HepG2 (cell line): ENCODE data around the gene HSD17B8. TPM values are rescaled to one million over a fixed set of nuclear protein-coding genes. Genes with fewer than 3 reads are reported as not detected.

ENCODE experiments used
- AGO2 ChIP-seq: fragments of 200-400 bp; formaldehyde crosslinking; optimal IDR thresholded peaks from 2 replicates; pipeline ENCODE3; 2017; ENCODE audit warnings: mild to moderate bottlenecking, low read depth, low read length, moderate library complexity
- AHR ChIP-seq: IDR thresholded peaks from 2 replicates; pipeline ENCODE4 v1.6.1; 2018; ENCODE audit warnings: missing genetic modification reagents, missing compliant biosample characterization
- CAMTA2 ChIP-seq: sonication (generic); formaldehyde crosslinking; IDR thresholded peaks from 2 replicates; pipeline ENCODE4 v1.4.0; 2020; ENCODE audit warnings: mild to moderate bottlenecking, missing genetic modification reagents, borderline replicate concordance
- HOXA7 ChIP-seq: sonication (generic); formaldehyde crosslinking; IDR thresholded peaks from 2 replicates; pipeline ENCODE4 v1.8.1; 2022; ENCODE audit warnings: mild to moderate bottlenecking, missing genetic modification reagents, moderate library complexity
- IKZF5 ChIP-seq: IDR thresholded peaks from 2 replicates; pipeline ENCODE4 v1.6.1; 2018; ENCODE audit warnings: missing genetic modification reagents, mild to moderate bottlenecking, missing compliant biosample characterization
- MIXL1 ChIP-seq: IDR thresholded peaks from 2 replicates; pipeline ENCODE4 v1.6.1; 2016
- PITX1 ChIP-seq: sonication (generic); formaldehyde crosslinking; IDR thresholded peaks from 2 replicates; pipeline ENCODE4 v1.5.1; 2020; ENCODE audit warnings: mild to moderate bottlenecking, missing genetic modification reagents
- POGK ChIP-seq: sonication (generic); formaldehyde crosslinking; conservative IDR thresholded peaks from 2 replicates; pipeline ENCODE4 v1.8.0; 2022; ENCODE audit warnings: mild to moderate bottlenecking, moderate library complexity, missing genetic modification reagents
- POLR2G ChIP-seq: fragments of 200-400 bp; formaldehyde crosslinking; IDR thresholded peaks from 2 replicates; pipeline ENCODE4 v1.6.1; 2018; ENCODE audit warnings: mild to moderate bottlenecking, low read depth, low read length, moderate library complexity
- RCOR2 ChIP-seq: IDR thresholded peaks from 2 replicates; pipeline ENCODE4 v1.6.1; 2016; ENCODE audit warnings: missing biosample characterization, missing genetic modification reagents
- SRF ChIP-seq: IDR thresholded peaks from 2 replicates; pipeline ENCODE4 v1.6.1; 2011; ENCODE audit warnings: mild to moderate bottlenecking, low read depth, low read length, moderate library complexity
- TBX3 ChIP-seq: fragments of 450-650 bp; IDR thresholded peaks from 2 replicates; pipeline ENCODE4 v1.6.1; 2017; ENCODE audit warnings: antibody characterized with exemption, mild to moderate bottlenecking, inconsistent platforms, borderline replicate concordance
- TEF ChIP-seq: sonication (generic); formaldehyde crosslinking; IDR thresholded peaks from 2 replicates; pipeline ENCODE4 v1.5.0; 2020; ENCODE audit warnings: missing genetic modification reagents
- ZBTB34 ChIP-seq: sonication (generic); formaldehyde crosslinking; IDR thresholded peaks from 2 replicates; pipeline ENCODE4 v1.8.0; 2022; ENCODE audit warnings: mild to moderate bottlenecking, missing genetic modification reagents
- ZNF230 ChIP-seq: sonication (generic); formaldehyde crosslinking; IDR thresholded peaks from 2 replicates; pipeline ENCODE4 v1.4.0; 2020; ENCODE audit warnings: mild to moderate bottlenecking, missing genetic modification reagents
- ZNF274 ChIP-seq: sonication (generic); formaldehyde crosslinking; IDR thresholded peaks from 2 replicates; pipeline ENCODE4 v1.5.1; 2020; ENCODE audit warnings: mild to moderate bottlenecking, missing genetic modification reagents
- ZNF367 ChIP-seq: sonication (generic); formaldehyde crosslinking; IDR thresholded peaks from 2 replicates; pipeline ENCODE4 v1.4.0; 2020; ENCODE audit warnings: missing genetic modification reagents, borderline replicate concordance
- ZNF414 ChIP-seq: sonication (generic); formaldehyde crosslinking; IDR thresholded peaks from 2 replicates; pipeline ENCODE4 v1.5.0; 2020; ENCODE audit warnings: missing genetic modification reagents
- ZNF552 ChIP-seq: sonication (generic); formaldehyde crosslinking; IDR thresholded peaks from 2 replicates; pipeline ENCODE4 v1.9.0; 2022; ENCODE audit warnings: missing genetic modification reagents, mild to moderate bottlenecking, borderline replicate concordance
- ZNF704 ChIP-seq: sonication (generic); formaldehyde crosslinking; IDR thresholded peaks from 2 replicates; pipeline ENCODE4 v1.8.1; 2023; ENCODE audit warnings: mild to moderate bottlenecking, inconsistent platforms, moderate library complexity, missing genetic modification reagents, borderline replicate concordance
- ZSCAN30 ChIP-seq: sonication (generic); formaldehyde crosslinking; IDR thresholded peaks from 2 replicates; pipeline ENCODE4 v1.5.0; 2020; ENCODE audit warnings: mild to moderate bottlenecking, missing genetic modification reagents
- polyA plus RNA-seq, 8 experiments: library from polyadenylated mRNA; depleted of rRNA in 3 of 8; stranded (reverse) in 7 of 8; unstranded in 1 of 8; fragments of >200 nt; fragmentation: Illumina TruSeq in 4 of 8; extraction: Trizol in 4 of 8; gene quantifications; 2 replicates each; pipeline versions ENCODE4 v1.2.1 to v1.2.3, GENCODE V29; 2011 to 2016; ENCODE audit warnings: low read depth in 4 of 8, missing spikeins in 1 of 8, mixed read lengths in 1 of 8; ENCODE audit not compliant: insufficient read depth in 1 of 8
- total RNA-seq, 5 experiments: library from RNA; depleted of rRNA; stranded (reverse); fragments of >200 nt; fragmentation: Illumina TruSeq; extraction: Trizol; gene quantifications; 2 replicates each; pipeline ENCODE4 v1.2.3, GENCODE V29; 2016; ENCODE audit warnings: low read depth in 1 of 5

Gene HSD17B8
- total and polyA plus RNA-seq, 2 of the 13 experiments (the other 11 are each of a cell fraction or from before 2014, with no cell fraction given), result 12.6 to 20.1 TPM

- TF ChIP-seq SRF (no peak), ZBTB34 (CRISPR knock-in tag) (no peak), POLR2G (no peak), ZNF367 (CRISPR knock-in tag) (no peak), ZNF274 (CRISPR knock-in tag) (peak; percentile 47; the same call in 1 of the 2 replicates), ZNF230 (CRISPR knock-in tag) (peak; percentile 84; the same call in 1 of the 2 replicates), CAMTA2 (CRISPR knock-in tag) (0 out of 2 replicates have a peak, but pooled peaks have one; percentile 40), ZSCAN30 (no peak), HOXA7 (CRISPR knock-in tag) (no peak), ZNF414 (0 out of 2 replicates have a peak, but pooled peaks have one; percentile 75), ZNF704 (CRISPR knock-in tag) (no peak), AHR (CRISPR knock-in tag) (no peak), MIXL1 (0 out of 2 replicates have a peak, but pooled peaks have one; percentile 10), ZNF552 (CRISPR knock-in tag) (0 out of 2 replicates have a peak, but pooled peaks have one; percentile 36), TBX3 (no peak), PITX1 (CRISPR knock-in tag) (peak; percentile 51; the same call in 1 of the 2 replicates), RCOR2 (CRISPR knock-in tag) (no peak), TEF (CRISPR knock-in tag) (no peak), IKZF5 (CRISPR knock-in tag) (peak; percentile 47; the same call in 1 of the 2 replicates), POGK (peak; percentile 78), AGO2 (no peak)
Measured at GRCh38 chr6:33161354-33162331, 42.8 kb upstream of the HSD17B8 start (continued).
